DLD1 (cell line): ENCODE data around the gene ROR1.

ENCODE experiments used
- in situ Hi-C: cut with HindIII; loops from 2 replicates; pipeline ENCODE4 v1.10.0; 2017; ENCODE audit warnings: low sequenced_read_pairs

The ROR1 gene

DNA sequence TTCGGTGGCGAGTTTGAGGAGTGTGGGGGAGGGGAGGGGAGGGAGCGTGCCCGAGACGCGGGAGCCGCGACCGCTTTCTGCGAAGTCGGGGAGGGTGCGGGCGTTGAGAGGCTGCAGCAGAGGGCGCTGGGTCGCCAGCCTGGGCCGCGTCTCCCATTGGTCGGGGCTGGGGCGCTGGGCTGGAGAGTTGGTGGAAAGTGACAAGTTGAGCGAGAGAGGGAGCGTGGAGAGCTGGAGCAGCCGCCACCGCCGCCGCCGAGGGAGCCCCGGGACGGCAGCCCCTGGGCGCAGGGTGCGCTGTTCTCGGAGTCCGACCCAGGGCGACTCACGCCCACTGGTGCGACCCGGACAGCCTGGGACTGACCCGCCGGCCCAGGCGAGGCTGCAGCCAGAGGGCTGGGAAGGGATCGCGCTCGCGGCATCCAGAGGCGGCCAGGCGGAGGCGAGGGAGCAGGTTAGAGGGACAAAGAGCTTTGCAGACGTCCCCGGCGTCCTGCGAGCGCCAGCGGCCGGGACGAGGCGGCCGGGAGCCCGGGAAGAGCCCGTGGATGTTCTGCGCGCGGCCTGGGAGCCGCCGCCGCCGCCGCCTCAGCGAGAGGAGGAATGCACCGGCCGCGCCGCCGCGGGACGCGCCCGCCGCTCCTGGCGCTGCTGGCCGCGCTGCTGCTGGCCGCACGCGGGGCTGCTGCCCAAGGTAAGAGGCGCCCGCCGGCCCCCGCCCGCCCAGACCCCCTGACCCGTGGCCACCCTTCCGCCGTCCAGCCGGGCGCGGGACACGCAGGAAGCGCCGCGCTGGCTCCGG, at the start of gene ROR1:
TSS of gene ROR1 (plus strand) at position 203 of the 802 bp plus-strand sequence.
- in situ Hi-C loops, result loop anchor here (10.0 kb wide), 1 partner anchor 461 kb away; no protein-coding TSS in a partner anchor

DNA sequence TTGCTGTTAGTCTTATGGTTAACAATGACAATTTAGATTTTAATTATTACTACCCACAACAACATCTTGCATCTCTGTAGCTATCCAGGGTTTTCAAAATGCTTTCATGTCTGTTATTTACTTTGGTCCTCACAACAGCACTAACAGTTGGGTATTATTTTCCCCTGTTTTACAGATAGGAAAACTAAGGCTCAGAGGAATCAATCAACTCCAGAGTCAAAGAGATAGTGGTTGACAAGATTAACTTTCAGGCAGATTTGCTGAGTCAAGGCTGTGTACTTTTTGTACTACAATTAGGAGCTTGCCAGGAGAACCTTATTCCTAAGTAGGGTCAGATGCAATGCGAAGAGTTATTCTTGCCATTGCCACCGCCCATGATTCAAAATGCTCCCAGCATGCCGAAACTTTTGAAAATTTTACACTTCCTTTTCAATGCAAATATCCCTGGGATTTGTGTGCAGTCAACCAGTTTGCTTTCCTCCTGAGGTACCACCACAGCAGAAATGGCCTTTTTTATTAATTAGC, 49.4 kb upstream of the ROR1 start:
- in situ Hi-C loops, result no loop called here

DNA sequence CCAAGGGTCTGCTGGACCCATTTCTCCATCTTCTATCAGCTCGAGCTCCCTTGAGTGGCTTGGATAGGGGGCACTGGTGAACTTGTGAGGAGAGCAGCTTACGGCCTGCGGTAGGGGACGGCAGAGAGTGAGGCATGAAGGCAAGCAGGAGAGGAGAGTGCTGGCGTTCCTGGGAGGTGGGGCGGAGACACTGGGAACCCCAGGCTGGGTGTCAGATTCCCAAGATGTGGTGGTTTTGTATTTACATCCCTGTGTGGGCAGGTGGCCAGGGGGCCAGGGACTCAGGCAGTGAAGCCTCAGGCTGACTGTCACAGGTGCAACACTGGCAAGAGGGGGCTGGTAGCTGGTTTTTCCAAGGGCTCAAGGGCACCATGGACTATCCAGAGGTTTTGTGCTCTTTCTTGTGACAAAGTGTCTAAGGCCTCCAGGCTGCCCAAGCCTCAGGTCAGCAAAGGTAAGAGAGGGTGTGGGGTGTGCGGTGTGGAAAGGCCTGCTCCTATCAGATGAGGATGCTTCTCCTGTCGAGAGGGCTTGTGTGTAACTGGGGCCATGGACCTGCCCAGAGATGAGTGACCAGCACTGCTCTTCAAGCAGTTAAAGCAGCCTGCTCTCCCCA, 45.1 kb upstream of the ROR1 start:
- in situ Hi-C loops, result no loop called here

DNA sequence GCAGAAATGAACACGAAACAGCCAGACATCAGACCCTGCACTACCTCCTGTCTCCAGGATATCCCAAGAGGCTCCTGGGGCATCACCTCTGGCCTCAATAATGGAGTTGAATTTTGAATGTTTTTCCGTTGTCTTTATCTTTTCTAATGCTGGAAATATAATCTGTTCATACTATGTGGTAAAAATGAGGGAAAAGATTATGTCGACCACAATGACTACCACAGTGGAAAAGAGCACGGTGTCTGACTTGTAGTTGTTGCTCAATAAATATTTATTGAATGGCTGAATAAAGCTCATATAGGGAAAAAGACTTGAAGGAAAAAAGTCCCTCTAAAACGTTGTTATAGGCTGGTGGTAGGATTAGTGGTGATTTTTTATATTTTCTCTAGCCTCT, 44.6 kb upstream of the ROR1 start:
- in situ Hi-C loops, result no loop called here

DNA sequence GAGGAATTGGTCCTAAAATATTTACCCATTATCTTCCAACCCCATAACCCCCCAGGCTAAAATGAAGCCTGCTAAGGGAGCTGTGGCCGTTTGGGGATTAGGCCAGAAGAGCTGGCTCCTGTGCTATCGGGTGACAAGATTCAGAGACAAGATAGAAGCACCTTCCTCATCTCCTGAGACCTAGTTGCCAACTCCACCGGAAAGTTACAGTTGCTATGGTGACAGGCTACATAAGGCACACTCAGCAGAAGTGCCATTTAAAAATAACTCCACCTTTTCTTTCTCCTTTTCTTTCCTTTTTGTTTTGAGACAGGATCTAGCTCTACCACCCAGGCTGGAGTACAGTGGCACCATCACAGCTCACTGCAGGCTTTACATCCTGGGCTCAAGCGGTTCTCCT, 43.6 kb upstream of the ROR1 start:
- in situ Hi-C loops, result no loop called here

DNA sequence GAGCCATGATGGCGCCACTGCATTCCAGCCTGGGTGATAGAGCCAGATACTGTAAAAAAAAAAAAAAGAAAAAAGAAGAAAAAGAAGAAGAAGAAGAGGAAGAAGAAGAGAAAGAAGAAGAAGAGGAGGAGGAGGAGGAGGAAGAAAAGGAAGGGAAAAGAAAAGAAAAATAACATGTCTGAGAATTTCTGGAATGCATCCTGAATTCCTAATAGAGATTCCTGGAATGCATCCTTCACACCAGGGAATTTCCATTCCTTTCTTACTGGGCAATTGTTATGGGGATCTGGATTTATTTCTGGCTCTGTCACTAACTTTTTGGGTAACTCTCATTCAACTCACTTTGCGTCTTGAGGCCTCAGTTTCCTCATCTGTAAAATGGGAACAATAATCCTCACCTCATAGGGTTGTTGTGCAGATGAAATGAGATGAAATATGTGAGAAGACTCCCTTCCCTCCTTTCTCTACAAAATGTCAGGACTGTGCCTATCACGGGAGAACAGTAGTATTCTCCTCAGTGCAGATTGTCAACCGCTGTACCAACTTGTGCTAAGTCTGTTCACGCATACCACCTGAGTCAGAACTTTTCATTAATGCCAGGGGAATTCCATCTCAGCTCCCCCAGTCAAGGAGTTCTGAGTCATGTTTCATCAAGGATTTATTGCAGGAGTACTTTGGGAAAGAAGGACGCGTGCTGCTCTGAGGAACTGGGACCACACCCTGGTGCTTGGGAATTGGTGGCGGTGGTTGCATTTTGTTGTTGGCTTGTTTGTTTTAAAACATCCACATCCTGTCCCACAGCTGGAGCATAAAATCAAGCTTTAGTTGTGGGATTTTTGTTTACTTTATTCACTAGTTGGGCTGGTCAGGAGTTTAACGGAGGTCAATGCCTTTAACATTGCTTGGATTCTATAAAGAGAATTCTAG, 42.4 kb upstream of the ROR1 start:
- in situ Hi-C loops, result no loop called here

DNA sequence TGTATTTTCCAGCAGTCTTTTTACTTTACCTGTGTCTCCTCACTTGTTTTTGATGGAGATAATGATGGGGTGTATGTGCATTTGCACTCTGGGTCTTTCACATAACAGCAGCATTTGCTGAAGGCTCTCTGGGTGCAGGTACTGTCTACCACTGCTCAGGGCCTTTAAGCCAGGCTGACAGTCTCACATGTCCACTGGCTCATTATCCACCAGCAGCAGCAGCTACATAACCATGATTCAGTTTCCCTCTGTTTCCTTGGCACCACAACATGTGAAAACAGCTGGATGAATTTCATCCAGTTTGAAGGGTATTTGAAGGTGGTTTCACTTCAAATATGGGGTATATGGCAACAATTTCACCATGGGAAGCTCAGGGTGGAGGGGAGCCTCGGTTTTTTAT, 41.2 kb upstream of the ROR1 start:
- in situ Hi-C loops, result no loop called here

DNA sequence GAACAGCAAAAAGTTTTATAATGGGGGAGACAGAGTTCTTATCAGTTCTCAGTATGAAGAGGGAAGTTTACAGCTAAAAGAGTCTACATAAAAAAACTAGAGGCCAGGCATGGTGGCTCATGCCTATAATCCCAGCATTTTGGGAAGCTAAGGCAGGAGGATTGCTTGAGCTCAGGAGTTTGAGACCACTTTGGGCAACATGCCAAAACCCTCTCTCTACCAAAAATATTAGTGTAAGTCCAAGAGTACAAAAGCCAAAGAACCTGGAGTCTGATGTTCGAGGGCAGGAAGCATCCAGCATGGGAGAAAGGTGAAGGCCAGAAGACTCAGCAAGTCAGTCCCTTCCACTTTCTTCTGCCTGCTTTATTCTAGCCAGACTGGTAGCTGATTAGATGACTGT, 35.0 kb upstream of the ROR1 start:
- in situ Hi-C loops, result no loop called here

DNA sequence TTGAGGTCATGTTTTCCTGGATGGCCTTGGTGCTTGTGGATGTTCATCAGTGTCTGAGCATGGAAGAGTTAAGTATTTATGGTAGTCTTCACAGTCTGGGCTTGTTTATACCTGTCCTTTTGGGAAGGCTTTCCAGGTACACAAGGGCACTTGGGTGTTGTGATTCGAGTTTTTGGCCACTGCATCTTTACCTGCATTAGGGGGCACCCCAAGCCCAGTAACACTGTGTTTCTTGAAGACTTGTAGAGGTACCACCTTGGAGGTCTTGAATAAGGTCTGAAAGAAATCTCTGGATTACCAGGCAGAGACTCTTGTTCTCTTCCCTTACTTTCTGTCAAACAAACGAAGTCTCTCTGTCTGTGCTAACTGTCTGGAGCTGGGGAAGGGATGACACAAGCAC, 34.4 kb upstream of the ROR1 start:
- in situ Hi-C loops, result no loop called here

DNA sequence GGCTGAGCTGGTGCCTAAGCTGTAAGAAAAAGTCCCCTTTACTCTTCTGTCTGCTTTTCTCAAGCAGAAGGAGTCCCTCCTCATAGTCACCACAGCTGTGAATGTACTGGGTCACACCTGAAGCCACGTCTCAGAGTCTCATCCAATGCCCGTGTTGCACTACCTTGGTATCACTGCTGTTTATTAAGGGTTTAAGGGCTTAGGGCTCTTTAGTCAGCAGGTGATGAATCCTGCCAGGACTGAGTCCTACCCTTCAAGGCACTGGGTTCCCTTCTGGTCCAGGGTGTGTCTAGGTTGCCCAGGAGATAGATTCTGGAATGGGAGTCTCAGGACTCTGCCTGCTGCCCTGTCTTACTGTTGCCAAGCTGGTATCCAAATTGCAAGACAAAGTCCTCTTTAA, 33.4 kb upstream of the ROR1 start:
- in situ Hi-C loops, result no loop called here

DNA sequence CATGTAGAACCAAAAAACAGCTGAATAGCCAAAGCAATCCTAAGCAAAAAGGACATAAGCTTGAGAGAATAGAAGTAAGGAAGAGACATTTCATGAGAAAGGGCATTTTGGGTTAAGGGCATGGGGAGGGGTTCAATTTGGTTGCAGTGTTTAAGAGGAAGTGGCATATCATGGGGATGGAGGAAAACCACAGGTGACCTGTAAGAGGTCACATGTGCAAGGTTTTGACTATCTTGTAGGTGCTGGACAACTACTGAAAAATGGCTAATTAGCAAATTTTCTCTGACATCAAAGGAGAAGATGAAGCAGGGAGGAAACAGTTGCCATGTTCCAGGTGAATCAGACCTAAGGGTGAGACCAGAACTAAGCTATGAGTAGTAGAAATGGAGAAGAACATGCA, 31.3 kb upstream of the ROR1 start:
- in situ Hi-C loops, result no loop called here

DNA sequence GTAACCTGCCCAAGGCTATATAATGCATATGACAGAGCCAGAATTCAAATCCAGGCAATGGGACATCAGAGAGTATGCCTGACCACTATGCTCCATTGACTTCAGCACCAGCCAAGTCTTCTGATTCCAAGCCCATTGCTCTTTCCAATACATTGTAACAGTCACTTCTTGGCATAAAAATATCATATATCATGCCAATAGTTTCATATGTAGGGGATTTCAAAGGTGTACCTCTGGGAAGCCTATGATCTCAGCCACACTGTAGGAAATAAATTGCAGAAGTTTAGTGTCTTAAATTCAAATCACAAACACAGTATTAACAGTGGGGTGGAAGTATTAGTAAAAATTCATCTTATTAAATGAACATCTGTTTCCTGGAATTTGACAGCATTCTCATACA, 30.0 kb upstream of the ROR1 start:
- in situ Hi-C loops, result no loop called here

DNA sequence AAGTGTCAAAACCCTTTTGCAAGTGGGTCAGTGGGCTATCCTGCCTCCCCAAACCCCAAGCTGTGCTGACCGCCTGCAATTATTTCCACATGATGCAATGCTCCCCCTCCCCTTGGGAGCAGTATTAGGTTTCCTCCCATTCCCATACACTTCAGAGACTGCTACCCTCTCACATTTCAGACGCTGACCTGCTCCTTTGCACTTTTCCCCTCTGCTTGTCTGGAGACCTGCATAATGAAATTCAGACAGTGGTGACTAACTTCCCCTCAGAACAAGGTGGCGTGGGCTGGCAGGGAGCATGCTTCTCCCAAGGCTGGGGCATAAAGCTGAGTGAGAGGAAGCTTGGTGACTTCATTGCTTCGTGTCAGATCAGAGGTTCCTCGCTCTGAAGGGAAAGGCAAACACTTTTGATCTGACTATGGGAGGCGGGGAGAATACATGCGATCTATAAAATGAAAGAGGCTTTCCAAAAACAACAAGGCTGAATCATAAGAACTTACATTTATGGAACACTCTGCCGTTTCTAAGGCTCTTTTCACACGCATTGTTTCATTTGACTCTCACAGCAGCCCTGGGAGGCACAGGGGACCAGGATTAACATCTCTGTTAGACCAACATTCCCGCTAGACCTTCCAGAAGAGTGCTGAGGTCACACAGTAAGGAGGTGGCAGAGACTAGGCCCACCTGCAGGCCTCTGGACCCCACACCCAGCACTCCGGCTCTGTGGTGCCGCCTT, 27.5 kb upstream of the ROR1 start:
- in situ Hi-C loops, result no loop called here

DNA sequence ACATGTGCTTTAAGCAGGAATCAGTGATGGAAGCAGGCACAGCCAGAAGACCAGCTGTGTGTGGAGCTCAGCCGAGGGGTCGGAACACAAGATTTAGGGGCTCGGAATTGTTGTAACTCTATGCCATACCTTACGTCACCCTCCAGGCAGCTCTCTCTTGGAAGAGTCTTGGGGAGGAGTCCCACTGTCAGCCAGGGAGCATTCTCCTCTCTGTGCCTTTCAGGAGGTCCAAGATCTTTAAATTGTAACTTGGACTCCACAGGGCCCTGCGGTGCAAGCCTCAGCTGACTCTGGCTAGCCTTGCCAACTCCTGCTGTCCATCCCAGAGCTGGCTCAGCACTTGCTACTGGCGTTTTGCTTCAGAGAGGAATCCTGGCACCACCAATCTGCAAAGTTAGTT, 26.4 kb upstream of the ROR1 start:
- in situ Hi-C loops, result no loop called here

DNA sequence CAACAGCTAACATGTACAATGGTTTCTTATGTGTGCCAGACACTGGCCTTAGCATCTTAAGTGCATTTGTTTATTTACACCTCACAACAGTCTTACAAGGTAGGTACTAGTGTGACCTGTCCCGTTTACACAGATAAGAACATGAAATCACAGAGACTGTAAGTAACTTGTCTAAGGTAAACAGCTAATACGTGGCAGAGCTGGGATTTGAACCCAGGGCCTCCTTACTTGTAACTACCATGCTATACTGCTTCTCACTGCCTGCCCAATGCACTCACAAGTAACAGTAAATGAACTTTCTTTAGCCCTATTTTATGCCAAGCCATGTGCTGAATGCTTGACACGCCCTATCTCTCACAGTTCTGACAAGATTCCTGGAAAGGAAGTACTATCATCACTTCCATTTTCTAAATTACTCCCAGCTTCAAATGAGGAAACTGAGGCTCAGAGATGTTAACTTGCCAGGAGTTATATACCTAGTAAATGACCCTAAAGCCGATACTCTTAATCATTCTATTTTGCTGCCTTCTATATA, 25.7 kb upstream of the ROR1 start:
- in situ Hi-C loops, result no loop called here

DNA sequence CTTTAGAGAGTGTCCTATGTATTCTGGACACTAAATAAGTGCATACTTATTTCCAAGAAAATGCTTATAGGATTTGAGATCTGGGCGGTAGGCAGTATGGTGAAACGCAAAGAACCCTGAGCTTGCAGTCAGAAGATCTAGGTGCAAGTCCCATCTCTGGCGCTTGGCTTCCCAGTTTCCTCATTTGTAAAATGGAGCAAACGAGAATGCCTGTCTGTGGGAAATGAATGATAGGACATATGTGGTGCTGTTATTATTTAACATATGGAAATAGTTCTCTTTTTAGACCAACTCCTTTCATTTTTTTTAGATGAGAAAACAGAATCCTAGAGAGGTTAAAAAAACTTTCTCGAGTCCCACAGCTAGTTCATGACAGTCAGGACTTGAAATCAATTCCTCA, 25.2 kb upstream of the ROR1 start:
- in situ Hi-C loops, result no loop called here

DNA sequence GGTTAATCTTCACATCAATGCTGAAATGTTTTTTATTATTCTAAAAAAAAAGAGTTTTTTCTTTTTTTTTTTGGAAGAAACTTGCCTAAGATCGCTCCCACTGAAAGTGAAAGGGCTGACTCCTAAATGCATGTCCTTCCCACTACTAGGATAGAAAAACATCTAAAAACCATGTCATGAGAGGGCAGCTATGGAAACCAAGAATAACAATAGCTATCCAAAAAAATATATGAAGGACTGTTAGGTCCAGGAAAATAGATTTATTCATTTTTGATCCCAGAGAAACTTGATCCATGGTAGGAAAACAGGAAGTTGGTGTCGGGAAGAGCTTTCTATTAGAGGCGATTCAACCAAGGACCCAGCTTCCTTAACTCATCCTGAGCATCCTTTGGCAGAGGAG, 23.1 kb upstream of the ROR1 start:
- in situ Hi-C loops, result no loop called here

DNA sequence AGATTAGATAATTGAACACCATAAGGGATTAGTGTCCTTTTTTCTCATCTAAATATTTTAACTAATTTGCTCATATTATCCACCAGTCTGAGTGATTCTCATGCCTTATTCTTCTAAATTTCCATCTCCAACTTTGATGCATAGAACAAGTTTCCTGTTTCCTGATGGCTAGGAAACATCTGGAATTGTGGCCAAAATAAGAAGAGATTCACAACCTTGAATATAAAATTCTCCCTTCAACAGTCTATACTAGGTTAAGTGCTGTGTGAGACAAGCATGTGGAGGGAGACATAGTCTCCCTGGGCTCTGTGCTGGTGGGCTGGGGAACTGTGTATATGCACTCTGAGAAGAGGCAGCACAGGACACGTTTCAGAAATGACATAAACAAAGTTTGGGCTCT, 21.6 kb upstream of the ROR1 start:
- in situ Hi-C loops, result no loop called here

DNA sequence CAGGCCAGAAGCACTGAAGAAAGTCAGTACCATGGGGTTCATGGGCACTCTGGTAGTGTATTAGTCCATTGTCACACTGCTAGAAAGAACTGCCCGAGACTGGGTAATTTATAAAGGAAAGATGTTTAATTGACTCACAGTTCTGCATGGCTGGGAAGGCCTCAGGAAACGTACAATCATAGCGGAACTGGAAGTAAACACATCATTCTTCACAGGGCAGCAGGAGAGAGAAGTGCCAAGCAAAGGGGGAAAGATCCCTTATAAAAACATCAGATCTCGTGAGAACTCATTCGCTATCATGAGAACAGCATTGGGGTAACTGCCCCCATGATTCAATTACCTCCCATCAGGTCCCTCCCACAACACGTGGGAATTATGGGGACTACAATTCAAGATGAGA, 20.2 kb upstream of the ROR1 start:
- in situ Hi-C loops, result no loop called here

DNA sequence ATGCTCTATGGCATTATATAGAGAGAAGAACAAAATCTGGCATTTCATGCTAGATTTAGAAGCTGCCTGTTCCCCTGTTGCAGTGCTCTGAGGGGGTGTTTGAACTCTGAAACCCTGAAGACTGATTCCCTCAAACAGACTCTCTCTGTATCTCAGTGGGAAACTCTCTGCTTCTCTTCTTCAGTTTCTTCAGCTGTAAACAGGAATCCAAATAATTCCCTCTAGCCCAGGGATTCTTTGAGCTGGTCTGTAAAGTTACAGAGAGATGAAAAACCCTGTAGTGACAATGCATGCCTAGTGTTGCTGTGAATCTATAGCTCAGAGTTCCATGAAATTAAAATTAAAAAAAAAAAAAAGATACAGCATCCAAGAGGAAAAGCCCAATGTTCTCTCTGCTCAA, 17.0 kb upstream of the ROR1 start:
- in situ Hi-C loops, result no loop called here
